ENCODE data around the gene ZBTB47. TPM values are rescaled to one million over a fixed set of nuclear protein-coding genes. Genes with fewer than 3 reads are reported as not detected.
A peak's percentile ranks its signal among the peaks of the same experiment; 100 is the strongest.

Gene ZBTB47
- total RNA-seq, 1 experiment from 2014 or later = 9.5 TPM

DNA sequence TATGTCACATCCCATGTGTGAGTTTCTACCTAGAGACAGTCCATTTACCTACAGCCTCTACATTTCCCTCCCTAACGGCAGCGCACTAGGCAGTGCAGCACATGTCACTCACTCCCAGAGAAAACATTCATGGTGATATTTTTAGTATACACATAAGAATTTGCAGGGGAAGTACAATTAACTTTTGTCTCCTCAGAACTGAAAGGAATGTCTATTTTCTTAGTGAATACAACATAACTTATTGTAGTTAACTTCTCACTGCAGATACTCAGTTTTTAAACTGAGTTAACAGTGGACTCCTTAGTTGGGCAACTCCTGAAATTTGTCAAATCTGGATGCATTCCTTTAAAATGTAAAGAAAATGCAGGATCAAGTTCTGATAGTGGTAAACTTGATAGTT, 4.5 kb upstream of the ZBTB47 start:
- Histone ChIP-seq H4K20me1 (ENCODE audit: low read length) (no peaks in the 10 kb centered on the region), H3K9me2 (replicated peaks; ENCODE audit: low read length) (no peaks in the 10 kb centered on the region), H2AFZ (ENCODE audit: low read length) (no peak overlapping the region), H3K4me2 (ENCODE audit: low read length) (no peak overlapping the region), H3K27me3 (ENCODE audit: low read length) (no peaks in the 10 kb centered on the region), H3K79me2 (ENCODE audit: low read length) (0 out of 2 replicates have a peak, but pooled peaks cover 8% of the 10 kb centered on the region), H3K36me3 (ENCODE audit: low read depth, low read length) (peaks cover 32% of the 10 kb centered on the region), H3K9me3 (ENCODE audit: low read length) (no peaks in the 10 kb centered on the region), H3K4me1 (ENCODE audit: insufficient read depth, low read length) (peaks cover 28% of the 10 kb centered on the region), H3K27ac (ENCODE audit: low read length) (no peak overlapping the region), H3F3A (ENCODE audit: low read length, unreplicated experiment) (no peaks in the 10 kb centered on the region), H3K4me3 (ENCODE audit: low read length) (no peak overlapping the region), H3K9ac (ENCODE audit: low read length) (no peak overlapping the region)
- intact Hi-C loops (cut with micrococcal nuclease) = no loop called here
- DNase-seq = no peak
- no peak for ATAC-seq
- ChIA-PET POLR2A (ENCODE audit: unreplicated experiment) (no interaction called here), CTCF (interaction anchor here (0.6 kb wide), 1 partner anchor 191 kb away, joined by 17 read pairs; no protein-coding TSS in a partner anchor)
- no TSS peak for BruUV-seq (replicated peaks)
- TF ChIP-seq EZH2phosphoT487 (IDR thresholded peaks at IDR 0.05; ENCODE audit: borderline replicate concordance, low read length) (no peak), EZH2 (IDR thresholded peaks at IDR 0.05; ENCODE audit: low read length, unreplicated experiment) (no peak)
- TF ChIP-seq, protein P1, sequence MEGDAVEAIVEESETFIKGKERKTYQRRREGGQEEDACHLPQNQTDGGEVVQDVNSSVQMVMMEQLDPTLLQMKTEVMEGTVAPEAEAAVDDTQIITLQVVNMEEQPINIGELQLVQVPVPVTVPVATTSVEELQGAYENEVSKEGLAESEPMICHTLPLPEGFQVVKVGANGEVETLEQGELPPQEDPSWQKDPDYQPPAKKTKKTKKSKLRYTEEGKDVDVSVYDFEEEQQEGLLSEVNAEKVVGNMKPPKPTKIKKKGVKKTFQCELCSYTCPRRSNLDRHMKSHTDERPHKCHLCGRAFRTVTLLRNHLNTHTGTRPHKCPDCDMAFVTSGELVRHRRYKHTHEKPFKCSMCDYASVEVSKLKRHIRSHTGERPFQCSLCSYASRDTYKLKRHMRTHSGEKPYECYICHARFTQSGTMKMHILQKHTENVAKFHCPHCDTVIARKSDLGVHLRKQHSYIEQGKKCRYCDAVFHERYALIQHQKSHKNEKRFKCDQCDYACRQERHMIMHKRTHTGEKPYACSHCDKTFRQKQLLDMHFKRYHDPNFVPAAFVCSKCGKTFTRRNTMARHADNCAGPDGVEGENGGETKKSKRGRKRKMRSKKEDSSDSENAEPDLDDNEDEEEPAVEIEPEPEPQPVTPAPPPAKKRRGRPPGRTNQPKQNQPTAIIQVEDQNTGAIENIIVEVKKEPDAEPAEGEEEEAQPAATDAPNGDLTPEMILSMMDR (conservative IDR thresholded peaks at IDR 0.05; ENCODE audit: low read depth, low read length) = no peak

GRCh38 chr3:42649783-42650182, 3.7 kb upstream of the ZBTB47 start:
- no peak for DNase-seq
- POLR2A ChIA-PET (ENCODE audit: unreplicated experiment) = no interaction called here
- CTCF ChIA-PET = no interaction called here
- no peaks in the 10 kb centered on the region for H3K9me2 ChIP-seq (replicated peaks; ENCODE audit: low read length)
- no peak overlapping the region for H2AFZ ChIP-seq (ENCODE audit: low read length)
- peaks cover 30% of the 10 kb centered on the region for H3K36me3 ChIP-seq (ENCODE audit: low read depth, low read length)
- H3K9ac ChIP-seq (ENCODE audit: low read length) = no peak overlapping the region
- H3K9me3 ChIP-seq (ENCODE audit: low read length) = no peaks in the 10 kb centered on the region
- TF ChIP-seq EZH2 (IDR thresholded peaks at IDR 0.05; ENCODE audit: low read length, unreplicated experiment) = no peak
- no peak for TF ChIP-seq EZH2phosphoT487 (IDR thresholded peaks at IDR 0.05; ENCODE audit: borderline replicate concordance, low read length)
- TF ChIP-seq, protein P1 (conservative IDR thresholded peaks at IDR 0.05; ENCODE audit: low read depth, low read length) = no peak
- no peaks in the 10 kb centered on the region for H3K27me3 ChIP-seq (ENCODE audit: low read length)
- no TSS peak for BruUV-seq (replicated peaks)
- no peak overlapping the region for H3K4me3 ChIP-seq (ENCODE audit: low read length)
- intact Hi-C loops (cut with micrococcal nuclease) = no loop called here
- peaks cover 28% of the 10 kb centered on the region for H3K4me1 ChIP-seq (ENCODE audit: insufficient read depth, low read length)
- H3K79me2 ChIP-seq (ENCODE audit: low read length) = 0 out of 2 replicates have a peak, but pooled peaks cover 8% of the 10 kb centered on the region
- H3K4me2 ChIP-seq (ENCODE audit: low read length) = no peak overlapping the region
- H4K20me1 ChIP-seq (ENCODE audit: low read length) = no peaks in the 10 kb centered on the region
- H3F3A ChIP-seq (ENCODE audit: low read length, unreplicated experiment) = no peaks in the 10 kb centered on the region
- H3K27ac ChIP-seq (ENCODE audit: low read length) = no peak overlapping the region
- ATAC-seq = no peak

GRCh38 chr3:42651248-42652091, 2.0 kb upstream of the ZBTB47 start:
- H3K9me2 ChIP-seq (replicated peaks; ENCODE audit: low read length) = no peaks in the 10 kb centered on the region
- peak; percentile 5; the same call in 1 of the 2 replicates for ATAC-seq
- H3F3A ChIP-seq (ENCODE audit: low read length, unreplicated experiment) = no peaks in the 10 kb centered on the region
- peak; percentile 53 for DNase-seq
- H3K9me3 ChIP-seq (ENCODE audit: low read length) = no peaks in the 10 kb centered on the region
- H2AFZ ChIP-seq (ENCODE audit: low read length) = no peak overlapping the region
- no peak overlapping the region for H3K4me3 ChIP-seq (ENCODE audit: low read length)
- H3K27ac ChIP-seq (ENCODE audit: low read length) = 0 out of 2 replicates have a peak overlapping the region, but pooled peaks have one; percentile 7
- TF ChIP-seq EZH2phosphoT487 (IDR thresholded peaks at IDR 0.05; ENCODE audit: borderline replicate concordance, low read length) = no peak
- TF ChIP-seq, protein P1 (conservative IDR thresholded peaks at IDR 0.05; ENCODE audit: low read depth, low read length) = no peak
- CTCF ChIA-PET = interaction anchor here (1.3 kb wide), 1 partner anchor 93 kb away, joined by 3 read pairs; no protein-coding TSS in a partner anchor
- peaks cover 14% of the 10 kb centered on the region for H3K36me3 ChIP-seq (ENCODE audit: low read depth, low read length)
- H3K4me2 ChIP-seq (ENCODE audit: low read length) = peak overlapping the region; percentile 100
- intact Hi-C loops (cut with micrococcal nuclease) = loop anchor here (1.0 to 2.0 kb wide), 3 partner anchors 51 to 177 kb away; partner anchors contain the start of gene NKTR
- H3K27me3 ChIP-seq (ENCODE audit: low read length) = no peaks in the 10 kb centered on the region
- no peaks in the 10 kb centered on the region for H4K20me1 ChIP-seq (ENCODE audit: low read length)
- peaks cover 28% of the 10 kb centered on the region for H3K4me1 ChIP-seq (ENCODE audit: insufficient read depth, low read length)
- BruUV-seq (replicated peaks) = no TSS peak
- H3K79me2 ChIP-seq (ENCODE audit: low read length) = 0 out of 2 replicates have a peak, but pooled peaks cover 8% of the 10 kb centered on the region
- no peak overlapping the region for H3K9ac ChIP-seq (ENCODE audit: low read length)
- POLR2A ChIA-PET (ENCODE audit: unreplicated experiment) = no interaction called here

All from PC-3 (cell line).